ENCODE data around the gene MMP28. TPM values are rescaled to one million over a fixed set of nuclear protein-coding genes. Genes with fewer than 3 reads are reported as not detected.
A peak's percentile ranks its signal among the peaks of the same experiment; 100 is the strongest.

The MMP28 gene, protein sequence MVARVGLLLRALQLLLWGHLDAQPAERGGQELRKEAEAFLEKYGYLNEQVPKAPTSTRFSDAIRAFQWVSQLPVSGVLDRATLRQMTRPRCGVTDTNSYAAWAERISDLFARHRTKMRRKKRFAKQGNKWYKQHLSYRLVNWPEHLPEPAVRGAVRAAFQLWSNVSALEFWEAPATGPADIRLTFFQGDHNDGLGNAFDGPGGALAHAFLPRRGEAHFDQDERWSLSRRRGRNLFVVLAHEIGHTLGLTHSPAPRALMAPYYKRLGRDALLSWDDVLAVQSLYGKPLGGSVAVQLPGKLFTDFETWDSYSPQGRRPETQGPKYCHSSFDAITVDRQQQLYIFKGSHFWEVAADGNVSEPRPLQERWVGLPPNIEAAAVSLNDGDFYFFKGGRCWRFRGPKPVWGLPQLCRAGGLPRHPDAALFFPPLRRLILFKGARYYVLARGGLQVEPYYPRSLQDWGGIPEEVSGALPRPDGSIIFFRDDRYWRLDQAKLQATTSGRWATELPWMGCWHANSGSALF
- total RNA-seq (2014; rRNA removed; shearing (Covaris generic); ENCODE audit: low replicate concordance): not detected in 2 replicates

DNA sequence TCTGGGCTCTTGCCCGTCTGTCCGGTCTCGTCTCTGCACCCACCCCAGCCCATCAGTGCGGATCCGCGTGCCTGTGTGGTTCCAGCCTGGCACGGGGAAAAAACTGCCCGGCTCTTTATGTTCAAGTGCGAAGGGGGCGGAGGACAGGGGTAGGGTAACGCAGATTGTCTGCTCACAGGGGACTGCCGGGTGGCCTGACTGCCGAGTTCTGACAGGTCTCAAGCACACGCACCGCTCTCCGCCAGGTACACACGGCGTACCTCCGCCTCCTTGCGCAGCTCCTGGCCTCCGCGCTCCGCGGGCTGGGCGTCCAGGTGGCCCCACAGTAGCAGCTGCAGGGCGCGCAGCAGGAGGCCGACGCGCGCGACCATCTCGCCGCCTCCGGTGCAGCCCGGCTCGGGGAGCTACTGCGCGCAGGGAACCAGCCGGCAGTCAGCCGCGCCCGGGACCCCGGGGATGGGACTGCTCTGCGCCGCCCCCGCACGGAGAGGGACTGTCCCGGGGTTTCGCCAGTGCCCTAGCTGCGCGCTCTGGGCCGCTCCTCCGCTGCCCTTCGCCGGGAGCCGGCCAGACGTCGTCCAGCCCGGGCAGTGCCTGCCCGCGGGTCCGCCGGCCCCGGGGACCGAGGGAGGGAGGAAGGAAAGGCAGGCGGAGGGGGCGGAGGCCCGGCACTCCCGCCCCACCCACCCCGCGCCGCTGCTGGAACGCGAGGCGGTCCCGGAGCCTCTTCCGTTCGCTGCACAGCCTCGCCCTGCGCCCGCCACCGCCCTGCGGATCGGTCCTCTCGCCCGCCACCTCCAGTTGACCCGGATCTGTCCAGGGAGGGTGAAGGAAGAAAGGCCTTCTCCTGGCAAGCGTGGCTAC is at the start of gene MMP28:
MMP28 (minus strand) TSS at position 635 of the 864 bp plus-strand sequence; CDS start at position 371, 264 bp downstream.
- peak; percentile 50 for DNase-seq
- H3K4me3 ChIP-seq: peak within 1 kb of the TSS; percentile 47
- H3K9me3 ChIP-seq: no peaks in the 10 kb centered on the region
- H3K27me3 ChIP-seq: peaks cover 24% of the 10 kb centered on the region
- no peaks in the 10 kb centered on the region for H3K36me3 ChIP-seq

DNA sequence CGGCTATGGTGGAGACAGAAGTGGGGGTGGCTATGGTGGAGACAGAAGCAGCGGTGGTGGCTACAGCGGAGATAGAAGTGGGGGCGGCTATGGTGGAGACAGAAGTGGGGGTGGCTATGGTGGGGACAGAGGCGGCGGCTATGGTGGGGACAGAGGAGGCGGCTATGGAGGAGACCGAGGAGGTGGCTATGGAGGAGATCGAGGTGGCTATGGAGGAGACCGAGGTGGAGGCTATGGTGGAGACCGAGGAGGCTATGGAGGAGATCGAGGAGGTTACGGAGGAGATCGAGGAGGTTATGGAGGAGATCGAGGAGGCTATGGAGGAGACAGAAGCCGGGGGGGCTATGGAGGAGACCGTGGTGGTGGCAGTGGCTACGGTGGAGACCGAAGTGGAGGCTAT is 49.1 kb upstream of the MMP28 start:
- no peak overlapping the region for H3K4me3 ChIP-seq
- peaks cover 96% of the 10 kb centered on the region for H3K36me3 ChIP-seq
- no peaks in the 10 kb centered on the region for H3K9me3 ChIP-seq
- no peaks in the 10 kb centered on the region for H3K27me3 ChIP-seq
- DNase-seq: no peak

DNA sequence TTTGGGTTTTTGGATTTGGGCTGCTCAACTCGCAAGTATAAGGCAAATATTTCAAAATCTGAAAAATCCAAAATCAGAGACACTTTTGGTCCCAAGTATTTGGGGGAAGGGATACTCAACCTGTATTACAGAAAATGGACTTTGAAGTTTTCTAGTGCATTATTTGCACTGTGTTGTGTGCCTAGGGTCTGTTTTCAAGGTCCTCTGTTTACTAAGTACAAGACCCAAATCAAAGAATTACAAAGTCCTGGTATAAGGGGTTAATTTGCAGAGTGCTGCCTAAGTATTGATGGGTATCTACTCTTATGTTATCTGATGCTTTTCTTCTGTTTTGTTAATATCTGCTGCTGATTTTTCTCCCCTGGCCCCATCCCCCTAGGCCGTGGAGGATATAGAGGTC is 48.3 kb upstream of the MMP28 start:
- peaks cover 93% of the 10 kb centered on the region for H3K36me3 ChIP-seq
- H3K4me3 ChIP-seq: no peak overlapping the region
- H3K27me3 ChIP-seq: no peaks in the 10 kb centered on the region
- H3K9me3 ChIP-seq: no peaks in the 10 kb centered on the region
- DNase-seq: no peak

DNA sequence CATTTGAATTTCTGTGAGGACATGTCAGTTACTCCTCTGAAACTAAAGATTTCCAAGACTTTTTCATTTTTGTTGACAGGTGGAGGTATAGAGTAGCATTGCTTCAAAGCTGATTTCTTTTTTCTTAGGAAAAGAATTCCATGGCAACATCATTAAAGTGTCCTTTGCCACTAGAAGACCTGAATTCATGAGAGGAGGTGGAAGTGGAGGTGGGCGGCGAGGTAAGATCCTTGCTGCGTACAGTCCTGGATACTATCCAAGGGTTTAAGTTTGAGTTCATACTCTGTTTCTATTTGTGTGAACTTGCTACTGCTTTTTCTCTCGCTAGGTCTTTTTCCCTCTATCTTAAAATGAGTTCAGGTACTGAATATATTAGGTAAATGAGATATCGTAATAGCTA is 46.8 kb upstream of the MMP28 start:
- DNase-seq: no peak
- Histone ChIP-seq H3K27me3 (no peaks in the 10 kb centered on the region), H3K36me3 (peaks cover 94% of the 10 kb centered on the region)

DNA sequence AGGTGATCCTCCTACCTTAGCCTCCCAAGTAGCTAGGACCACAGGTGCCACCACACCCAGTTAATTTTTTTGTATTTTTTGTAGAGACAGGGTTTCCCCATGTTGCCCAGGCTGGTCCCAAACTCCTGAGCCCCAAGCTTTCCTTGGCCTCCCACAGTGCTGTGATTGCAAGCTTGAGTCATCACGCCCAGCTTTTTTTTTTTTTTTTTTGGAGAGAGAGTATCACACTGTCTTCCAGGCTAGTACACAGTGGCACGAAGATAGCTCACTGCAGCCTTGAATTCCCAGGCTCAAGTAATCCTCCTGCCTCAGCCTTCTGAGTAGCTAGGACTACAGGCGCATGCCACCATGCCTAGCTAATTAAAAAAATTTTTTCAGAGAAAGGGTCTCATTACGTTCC is 46.1 kb upstream of the MMP28 start:
- Histone ChIP-seq H3K4me3 (no peak overlapping the region), H3K36me3 (peaks cover 93% of the 10 kb centered on the region), H3K9me3 (no peaks in the 10 kb centered on the region), H3K27me3 (no peaks in the 10 kb centered on the region)
- no peak for DNase-seq

More for the DNA sequence above, 46.8 kb upstream of the MMP28 start:
- Histone ChIP-seq H3K4me3 (no peak overlapping the region), H3K9me3 (no peaks in the 10 kb centered on the region)

DNA sequence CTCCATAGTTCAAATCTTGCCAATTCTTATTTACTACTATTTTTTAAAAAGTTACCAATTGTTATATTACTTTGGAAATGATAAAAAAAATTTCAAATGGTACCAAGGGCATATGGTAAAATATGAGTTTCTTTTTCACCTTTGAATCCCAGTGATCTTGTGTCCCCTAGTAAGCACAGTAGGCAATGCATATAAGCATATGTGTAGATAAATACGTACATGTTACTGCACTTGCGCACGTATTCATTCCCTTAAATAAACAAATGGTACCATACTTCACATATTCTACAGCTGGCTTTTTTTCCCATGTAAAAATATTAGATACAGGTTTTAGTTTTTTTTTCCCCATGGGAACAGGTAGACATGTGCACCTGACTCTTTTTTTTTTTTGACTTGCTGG is 45.7 kb upstream of the MMP28 start:
- Histone ChIP-seq H3K4me3 (no peak overlapping the region), H3K36me3 (peaks cover 93% of the 10 kb centered on the region), H3K9me3 (no peaks in the 10 kb centered on the region), H3K27me3 (no peaks in the 10 kb centered on the region)
- DNase-seq: no peak

DNA sequence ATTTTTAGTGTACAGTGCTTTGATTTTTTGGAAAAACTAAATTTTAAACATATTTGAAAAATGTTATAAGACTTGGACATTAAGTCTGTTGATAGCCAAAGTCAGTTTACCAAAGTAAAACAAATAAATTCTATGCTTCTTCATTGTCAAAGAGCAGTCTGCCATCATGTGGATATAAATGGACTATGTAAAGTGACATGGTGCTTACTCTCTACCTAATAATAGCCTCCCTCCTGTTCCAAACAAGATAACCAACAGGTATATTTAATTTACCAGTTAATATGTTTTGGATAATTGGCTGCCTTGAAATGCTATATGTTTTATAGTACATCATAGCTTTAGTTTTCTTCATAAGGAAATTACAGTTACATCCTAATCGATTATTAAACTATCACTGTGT is 29.8 kb upstream of the MMP28 start:
- DNase-seq: no peak
- H3K36me3 ChIP-seq: peaks cover 84% of the 10 kb centered on the region
- no peak overlapping the region for H3K4me3 ChIP-seq

DNA sequence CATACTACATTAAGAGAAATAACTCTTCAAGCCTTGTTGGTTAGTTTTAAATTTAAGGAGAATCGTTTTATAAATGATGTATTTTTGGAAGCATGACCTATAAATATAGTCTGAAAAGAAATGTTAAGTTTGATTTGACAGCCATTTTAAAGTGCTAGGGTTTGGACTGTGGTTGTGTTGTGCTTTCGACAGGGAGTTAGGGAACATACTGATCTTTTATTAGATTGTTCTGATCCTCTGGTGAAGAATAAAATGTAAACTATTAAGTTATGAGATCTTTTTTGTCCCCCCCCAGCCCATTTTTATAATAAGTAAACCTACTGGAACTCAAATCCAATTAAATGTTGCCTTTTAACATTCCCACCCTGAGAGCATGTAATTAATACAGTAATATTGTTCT is 25.9 kb upstream of the MMP28 start:
- H3K36me3 ChIP-seq: peaks cover 90% of the 10 kb centered on the region
- no peak for DNase-seq
- H3K9me3 ChIP-seq: no peaks in the 10 kb centered on the region
- no peak overlapping the region for H3K4me3 ChIP-seq
- no peaks in the 10 kb centered on the region for H3K27me3 ChIP-seq

More for the DNA sequence above, 29.8 kb upstream of the MMP28 start:
- no peaks in the 10 kb centered on the region for H3K27me3 ChIP-seq
- H3K9me3 ChIP-seq: no peaks in the 10 kb centered on the region

DNA sequence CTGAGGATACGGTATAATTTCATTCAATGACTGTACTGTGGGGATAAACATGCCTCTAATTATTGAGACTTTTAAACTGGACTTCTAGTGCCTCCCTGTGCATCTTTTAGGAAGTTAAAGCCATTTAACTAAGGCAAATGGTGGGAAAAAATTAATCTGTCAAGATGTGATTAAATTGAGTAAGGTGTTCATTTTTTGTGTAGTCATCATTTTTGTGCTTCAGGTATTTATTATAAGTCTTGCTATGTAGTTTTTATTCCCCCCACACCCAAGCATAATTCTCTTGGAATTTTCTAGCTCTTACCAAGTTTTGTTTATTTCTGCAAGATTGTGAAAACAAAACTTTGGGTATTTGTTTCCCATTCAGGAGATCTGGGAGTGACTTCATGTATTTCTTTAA is 24.0 kb upstream of the MMP28 start:
- no peaks in the 10 kb centered on the region for H3K9me3 ChIP-seq
- H3K4me3 ChIP-seq: no peak overlapping the region
- H3K36me3 ChIP-seq: peaks cover 82% of the 10 kb centered on the region
- no peaks in the 10 kb centered on the region for H3K27me3 ChIP-seq
- no peak for DNase-seq

DNA sequence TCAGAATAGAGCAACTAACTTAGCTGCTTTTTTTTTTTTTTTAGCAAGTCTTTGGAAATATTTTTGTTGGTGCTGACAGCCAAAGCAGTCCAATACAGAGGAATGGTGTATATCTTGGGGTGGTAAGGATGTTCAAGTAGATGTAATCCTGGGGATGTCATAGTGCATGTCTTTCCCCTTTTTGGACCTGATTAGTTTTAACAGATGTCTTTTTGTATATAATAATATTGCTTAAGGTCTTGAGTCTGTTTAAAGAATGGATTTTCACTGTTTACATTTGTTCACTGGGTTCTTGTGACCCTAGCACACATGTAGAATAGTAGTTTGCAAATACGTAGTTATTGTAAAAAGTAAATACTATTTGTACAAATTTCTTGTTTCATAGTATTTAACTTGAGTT is 21.8 kb upstream of the MMP28 start:
- no peaks in the 10 kb centered on the region for H3K9me3 ChIP-seq
- H3K36me3 ChIP-seq: peaks cover 68% of the 10 kb centered on the region
- no peaks in the 10 kb centered on the region for H3K27me3 ChIP-seq
- H3K4me3 ChIP-seq: no peak overlapping the region
- no peak for DNase-seq

DNA sequence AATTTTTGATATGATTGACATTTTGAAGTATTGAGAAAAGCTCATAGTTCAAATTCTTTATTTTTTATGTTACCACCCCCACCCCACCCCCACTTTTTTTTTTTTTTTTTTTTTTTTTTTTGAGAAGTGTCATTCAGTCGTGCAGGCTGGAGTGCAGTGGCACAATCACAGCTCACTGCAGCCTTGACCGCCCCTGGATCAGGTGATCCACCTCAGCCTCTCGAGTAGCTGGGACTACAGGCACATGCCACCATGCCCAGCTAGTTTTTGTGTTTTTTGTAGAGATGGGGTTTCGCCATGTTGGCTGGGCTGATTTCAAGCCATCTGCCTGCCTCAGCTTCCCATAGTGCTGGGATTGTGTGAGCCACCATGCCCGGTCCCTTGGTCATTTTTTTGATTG is 21.3 kb upstream of the MMP28 start:
- Histone ChIP-seq H3K9me3 (no peaks in the 10 kb centered on the region), H3K4me3 (no peak overlapping the region), H3K36me3 (peaks cover 69% of the 10 kb centered on the region), H3K27me3 (no peaks in the 10 kb centered on the region)
- no peak for DNase-seq

DNA sequence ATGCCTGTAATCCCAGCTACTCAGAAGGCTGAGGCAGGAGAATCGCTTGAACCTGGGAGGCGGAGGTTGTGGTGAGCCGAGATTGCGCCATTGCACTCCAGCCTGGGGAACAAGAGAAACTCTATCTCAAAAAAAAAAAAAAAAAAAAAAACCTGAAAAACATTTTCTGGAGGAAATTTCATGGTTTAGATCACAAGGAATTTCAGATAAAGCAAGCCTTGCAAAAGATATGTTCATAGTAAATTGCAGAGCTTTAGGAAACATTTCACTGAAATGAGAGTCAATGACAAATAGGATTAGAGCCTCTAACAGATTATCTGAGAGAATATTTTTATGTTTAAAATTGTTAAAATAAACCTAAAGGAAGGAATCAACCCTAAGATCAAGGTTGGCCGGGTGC is 17.0 kb upstream of the MMP28 start:
- Histone ChIP-seq H3K36me3 (peaks cover 49% of the 10 kb centered on the region), H3K9me3 (no peaks in the 10 kb centered on the region), H3K4me3 (no peak overlapping the region), H3K27me3 (no peaks in the 10 kb centered on the region)
- DNase-seq: no peak

DNA sequence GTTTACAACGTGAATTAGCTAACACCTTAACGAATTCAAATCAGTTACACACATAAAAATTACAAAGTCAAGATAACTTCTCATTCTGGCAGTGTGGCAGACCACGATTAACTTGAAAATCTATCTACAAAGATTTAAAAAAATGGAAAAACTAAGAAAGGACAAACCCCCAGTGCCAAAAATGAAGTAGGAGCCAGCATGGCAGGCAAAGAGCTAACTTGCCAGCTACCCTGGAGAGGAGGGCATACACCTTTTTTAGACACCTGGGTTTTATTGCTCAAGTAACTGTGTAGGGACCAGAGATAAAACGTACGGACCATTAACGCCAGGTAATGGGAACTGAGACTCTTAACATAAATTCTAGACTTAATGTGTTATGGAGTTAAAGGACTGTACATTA is 16.3 kb upstream of the MMP28 start:
- Histone ChIP-seq H3K4me3 (no peak overlapping the region), H3K36me3 (peaks cover 43% of the 10 kb centered on the region), H3K27me3 (no peaks in the 10 kb centered on the region), H3K9me3 (no peaks in the 10 kb centered on the region)
- no peak for DNase-seq

DNA sequence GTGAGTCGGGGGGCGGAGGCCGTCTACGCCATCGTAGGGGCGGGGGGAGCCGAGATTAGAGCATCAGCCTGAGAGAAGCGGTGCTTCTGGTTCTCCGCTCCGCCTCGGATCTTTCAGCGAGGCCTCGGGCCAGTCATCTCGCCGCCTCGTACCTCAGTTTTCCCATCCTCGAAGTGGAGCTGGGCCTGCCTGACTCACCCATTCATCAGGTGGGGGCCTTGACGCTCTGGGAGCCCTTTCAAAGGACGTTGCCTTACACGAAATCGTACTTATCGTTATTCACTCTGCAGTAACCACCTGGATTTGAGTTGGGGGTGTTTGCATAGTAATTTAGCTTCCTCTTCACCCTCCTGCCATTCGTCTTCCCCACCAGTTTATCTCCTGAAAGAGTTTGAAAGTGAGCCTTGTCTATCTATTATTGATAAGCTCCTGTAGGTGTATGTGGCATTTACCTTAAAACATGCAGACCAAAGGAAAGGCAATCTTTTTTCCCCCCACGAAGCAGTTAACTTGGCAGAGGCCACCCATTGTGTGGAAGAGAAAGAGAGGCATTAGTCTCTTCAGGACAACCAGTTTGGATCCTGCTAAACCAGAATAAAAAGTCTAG is 14.5 kb upstream of the MMP28 start:
- H3K36me3 ChIP-seq: peaks cover 32% of the 10 kb centered on the region
- H3K4me3 ChIP-seq: peak overlapping the region; percentile 100
- DNase-seq: no peak
- no peaks in the 10 kb centered on the region for H3K9me3 ChIP-seq
- no peaks in the 10 kb centered on the region for H3K27me3 ChIP-seq

DNA sequence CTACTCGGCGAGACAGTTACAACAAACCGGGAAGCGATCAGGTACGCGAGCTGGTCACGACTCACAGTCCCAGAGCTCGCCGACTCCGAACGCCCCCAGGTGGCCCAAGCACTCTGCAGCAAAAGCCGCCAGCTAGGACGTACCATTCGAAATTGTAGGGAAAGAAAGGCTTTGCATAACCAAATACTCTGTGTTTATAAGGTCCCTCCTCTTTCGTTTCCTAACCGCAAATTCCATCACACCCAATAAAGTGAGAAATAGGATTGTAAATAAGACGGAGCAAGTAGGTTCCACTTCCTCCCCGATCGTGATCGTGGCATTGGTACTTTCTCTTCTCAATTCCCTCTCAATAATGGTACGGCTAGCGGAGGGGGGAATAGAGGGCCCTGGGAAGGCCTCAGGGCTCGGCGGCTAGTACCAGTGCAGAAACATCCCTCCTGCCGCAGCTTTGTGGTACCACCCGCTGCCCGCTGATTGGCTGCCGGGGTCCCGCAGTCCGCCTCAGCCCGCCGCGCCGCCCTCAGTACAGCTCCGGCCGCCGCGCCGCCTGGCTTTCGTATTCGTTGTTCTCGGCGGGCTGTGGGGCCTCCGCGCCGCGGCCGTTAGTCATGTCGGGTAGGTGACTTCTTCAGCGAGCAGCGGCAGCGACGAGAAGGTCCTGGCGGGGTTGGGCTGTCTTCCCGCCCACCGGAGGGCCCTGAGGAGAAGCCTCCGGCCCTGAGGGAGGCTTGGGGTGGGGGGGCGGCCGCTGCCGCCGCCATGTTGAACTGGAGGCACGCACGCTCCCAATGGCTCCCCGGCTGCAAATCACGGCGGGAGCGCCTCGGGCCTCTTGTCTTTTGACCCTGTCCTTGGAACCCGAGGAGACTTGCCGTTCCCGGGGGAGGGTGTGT is 13.8 kb upstream of the MMP28 start, which contains the start of gene TAF15:
TAF15 (plus strand) TSS at position 523 of the 893 bp plus-strand sequence; CDS start at position 609, 86 bp downstream.
- Histone ChIP-seq H3K36me3 (peaks cover 32% of the 10 kb centered on the region), H3K9me3 (no peaks in the 10 kb centered on the region), H3K27me3 (no peaks in the 10 kb centered on the region), H3K4me3 (peak within 1 kb of the TSS; percentile 100)
- DNase-seq: peak; percentile 99
